H1 (cell line): ENCODE measurements around the gene UBAP1L. TPM values are rescaled to one million over a fixed set of nuclear protein-coding genes. Genes with fewer than 3 reads are reported as not detected.

Source experiments
- CTCF ChIA-PET: fragments of 300-600 bp; sonication (Branson Sonifier 250); formaldehyde crosslinking; loops from one replicate; lab custom pipeline; 2021; ENCODE audit not compliant: partially characterized antibody; lab: Charles Lee
- POLR2A ChIA-PET: fragments of 300-600 bp; sonication (Branson Sonifier 250); formaldehyde crosslinking; loops from one replicate; lab custom pipeline; 2021; ENCODE audit warnings: inconsistent platforms; ENCODE audit not compliant: partially characterized antibody; lab: Charles Lee
- DNase-seq, 2 experiments: peaks; one replicate each; pipeline versions ENCODE4 v3.0.0 to v3.0.0-alpha.2; 2010 to 2022; ENCODE audit warnings: low spot score in 2 of 2, low read depth in 1 of 2, mixed read lengths in 1 of 2
- FAIRE-seq: peaks from 2 replicates; lab custom pipeline; 2011; peaks lifted over from hg19 to GRCh38; lab: Jason Lieb, UNC
- H2AFZ ChIP-seq: 2 replicates; pipeline ENCODE4 v1.8.1; 2012; ENCODE audit warnings: low read length, inconsistent platforms
- H2AK5ac ChIP-seq: 2 replicates; pipeline ENCODE4 v1.6.1; 2013; ENCODE audit warnings: low read depth, low read length
- H2BK120ac ChIP-seq: replicated peaks from 2 replicates; pipeline ENCODE3; 2013; ENCODE audit warnings: low read depth, low read length, inconsistent platforms
- H2BK12ac ChIP-seq: 2 replicates; pipeline ENCODE4 v1.6.1; 2013; ENCODE audit warnings: low read depth, low read length
- H2BK15ac ChIP-seq: 2 replicates; pipeline ENCODE4 v1.6.1; 2013; ENCODE audit warnings: low read length
- H2BK20ac ChIP-seq: 2 replicates; pipeline ENCODE4 v1.6.1; 2013; ENCODE audit warnings: low read length
- H2BK5ac ChIP-seq: 2 replicates; pipeline ENCODE4 v1.6.1; 2013; ENCODE audit warnings: low read depth, low read length
- H3K14ac ChIP-seq: 2 replicates; pipeline ENCODE4 v1.6.1; 2013; ENCODE audit warnings: inconsistent platforms; ENCODE audit not compliant: insufficient read length
- H3K18ac ChIP-seq: 2 replicates; pipeline ENCODE4 v1.6.1; 2013; ENCODE audit warnings: low read length; ENCODE audit errors: extremely low read depth
- H3K23ac ChIP-seq: 2 replicates; pipeline ENCODE4 v1.6.1; 2013; ENCODE audit warnings: inconsistent platforms; ENCODE audit not compliant: insufficient read length
- H3K23me2 ChIP-seq: 2 replicates; pipeline ENCODE4 v1.6.1; 2013; ENCODE audit warnings: low read depth, low read length
- H3K27ac ChIP-seq: 2 replicates; pipeline ENCODE4 v1.6.1; 2011; ENCODE audit warnings: low read depth, low read length, inconsistent platforms
- H3K27me3 ChIP-seq, 4 experiments: replicated peaks in 1 of 4; 1 replicate in 1 of 4; 2 replicates in 3 of 4; pipeline versions ENCODE4 v1.6.1 to v1.8.1; 2011 to 2013; ENCODE audit warnings: low read length in 3 of 4, mild to moderate bottlenecking in 3 of 4, inconsistent platforms in 2 of 4, mixed read lengths in 2 of 4, moderate library complexity in 1 of 4; ENCODE audit not compliant: control insufficient read depth in 3 of 4, insufficient read depth in 3 of 4; ENCODE audit errors: extremely low read depth in 1 of 4
- H3K36me3 ChIP-seq, 4 experiments: 2 replicates each; pipeline versions ENCODE4 v1.6.1 to v1.8.1; 2011 to 2013; ENCODE audit warnings: mild to moderate bottlenecking in 4 of 4, low read length in 3 of 4, moderate library complexity in 2 of 4, control low read depth in 1 of 4, inconsistent platforms in 1 of 4; ENCODE audit not compliant: insufficient read depth in 4 of 4, control insufficient read depth in 2 of 4
- H3K4ac ChIP-seq: replicated peaks from 2 replicates; pipeline ENCODE3; 2013; ENCODE audit warnings: low read length, low read depth, mixed read lengths, inconsistent platforms; ENCODE audit not compliant: insufficient read length
- H3K4me1 ChIP-seq, 4 experiments: replicated peaks in 1 of 4; 1 replicate in 1 of 4; 2 replicates in 3 of 4; pipeline versions ENCODE4 v1.6.1 to v1.8.1; 2011 to 2013; ENCODE audit warnings: low read length in 3 of 4, inconsistent platforms in 2 of 4, mixed read lengths in 1 of 4; ENCODE audit not compliant: insufficient read depth in 4 of 4, control insufficient read depth in 3 of 4
- H3K4me2 ChIP-seq, 2 experiments: 2 replicates each; pipeline versions ENCODE4 v1.6.1 to v1.8.1; 2011 to 2013; ENCODE audit warnings: low read depth in 2 of 2, low read length in 2 of 2, control low read depth in 1 of 2, inconsistent platforms in 1 of 2, mild to moderate bottlenecking in 1 of 2; ENCODE audit not compliant: insufficient read depth in 1 of 2
- H3K4me3 ChIP-seq, 4 experiments: fragments of 200-600, 300-600 bp in 1 of 4; sonication (generic), shearing (Covaris generic), sonication (Bioruptor Twin) in 1 of 4; 2 replicates each; pipeline versions ENCODE4 v1.5.1 to v1.8.1; 2011 to 2016; ENCODE audit warnings: low read length in 4 of 4, low read depth in 3 of 4, control low read depth in 2 of 4, inconsistent platforms in 2 of 4, mild to moderate bottlenecking in 2 of 4, mixed read lengths in 1 of 4, moderate library complexity in 1 of 4; ENCODE audit not compliant: insufficient read depth in 2 of 4; ENCODE audit errors: extremely low read depth in 1 of 4
- H3K56ac ChIP-seq: replicated peaks from 2 replicates; pipeline ENCODE3; 2013; ENCODE audit warnings: low read depth, mild to moderate bottlenecking, mixed read lengths, low read length, inconsistent platforms; ENCODE audit not compliant: insufficient read length
- H3K79me1 ChIP-seq: 2 replicates; pipeline ENCODE4 v1.6.1; 2013; ENCODE audit warnings: low read depth, low read length, control low read depth
- H3K79me2 ChIP-seq, 2 experiments: 2 replicates each; pipeline versions ENCODE4 v1.6.1 to v1.8.1; 2012 to 2013; ENCODE audit warnings: low read length in 2 of 2, mild to moderate bottlenecking in 2 of 2, inconsistent platforms in 1 of 2; ENCODE audit not compliant: insufficient read depth in 2 of 2, control insufficient read depth in 1 of 2
- H3K9ac ChIP-seq, 4 experiments: replicated peaks in 1 of 4; 1 replicate in 1 of 4; 2 replicates in 3 of 4; pipeline versions ENCODE4 v1.6.1 to v1.8.1; 2011 to 2013; ENCODE audit warnings: low read depth in 3 of 4, low read length in 3 of 4, control low read depth in 2 of 4, mild to moderate bottlenecking in 2 of 4, moderate library complexity in 2 of 4, inconsistent platforms in 1 of 4; ENCODE audit errors: extremely low read depth in 1 of 4
- H3K9me3 ChIP-seq, 2 experiments: 2 replicates each; pipeline versions ENCODE4 v1.6.1 to v1.8.1; 2012 to 2013; ENCODE audit warnings: mild to moderate bottlenecking in 2 of 2, moderate library complexity in 2 of 2, control low read depth in 1 of 2, inconsistent platforms in 1 of 2, low read depth in 1 of 2, low read length in 1 of 2, mixed read lengths in 1 of 2; ENCODE audit not compliant: insufficient read depth in 2 of 2
- H4K20me1 ChIP-seq, 2 experiments: replicated peaks in 1 of 2; 2 replicates each; pipeline versions ENCODE3 to v1.8.1; 2011 to 2013; ENCODE audit warnings: inconsistent platforms in 2 of 2, low read length in 2 of 2, mild to moderate bottlenecking in 1 of 2; ENCODE audit not compliant: insufficient read depth in 2 of 2, control insufficient read depth in 1 of 2
- H4K5ac ChIP-seq: 2 replicates; pipeline ENCODE4 v1.6.1; 2013; ENCODE audit warnings: low read length, low read depth, mixed read lengths, inconsistent platforms; ENCODE audit not compliant: insufficient read length
- H4K8ac ChIP-seq: 2 replicates; pipeline ENCODE4 v1.8.0; 2013; ENCODE audit warnings: mild to moderate bottlenecking, moderate library complexity, low read length, inconsistent platforms; ENCODE audit not compliant: insufficient read depth; ENCODE audit errors: extremely low read depth
- H4K91ac ChIP-seq: replicated peaks from 2 replicates; pipeline ENCODE3; 2013; ENCODE audit warnings: low read length, mixed read lengths, inconsistent platforms; ENCODE audit not compliant: insufficient read length
- ASH2L ChIP-seq: fragments of 200-600, 300-600 bp; sonication (generic); IDR thresholded peaks from one replicate; pipeline ENCODE4 v1.7.1; 2017; ENCODE audit warnings: low read length
- BACH1 ChIP-seq: IDR thresholded peaks from 2 replicates; pipeline ENCODE4 v1.6.1; 2012; ENCODE audit warnings: low read length, improper control_type of control experiment
- EZH2 ChIP-seq: fragments of 200-600 bp; sonication (generic); IDR thresholded peaks from 2 replicates; pipeline ENCODE4 v1.7.1; 2012; ENCODE audit warnings: low read depth, mild to moderate bottlenecking, moderate library complexity, low read length, inconsistent platforms; ENCODE audit not compliant: severe bottlenecking
- RAD21 ChIP-seq, 2 experiments: IDR thresholded peaks in 1 of 2; conservative IDR thresholded peaks in 1 of 2; 2 replicates each; pipeline ENCODE4 v1.6.1; 2011; ENCODE audit warnings: low read depth in 2 of 2, low read length in 2 of 2, improper control_type of control experiment in 1 of 2, inconsistent platforms in 1 of 2, mild to moderate bottlenecking in 1 of 2, moderate library complexity in 1 of 2
- SAP30 ChIP-seq: fragments of 300-600 bp; sonication (generic); IDR thresholded peaks from 2 replicates; pipeline ENCODE4 v1.7.1; 2012; ENCODE audit warnings: low read length, moderate library complexity, mild to moderate bottlenecking, inconsistent platforms; ENCODE audit not compliant: insufficient read depth, insufficient replicate concordance
- SIN3A ChIP-seq, 2 experiments: IDR thresholded peaks in 1 of 2; conservative IDR thresholded peaks in 1 of 2; 2 replicates each; pipeline ENCODE4 v1.6.1; 2011 to 2012; ENCODE audit warnings: low read length in 2 of 2, improper control_type of control experiment in 1 of 2, low read depth in 1 of 2, mild to moderate bottlenecking in 1 of 2
- WGBS, 2 experiments: shearing (Covaris generic) in 1 of 2; methylation state at CpG; one replicate each; pipeline versions ENCODE4 v1.1.6 to v1.1.7; 2013 to 2015; ENCODE audit warnings: low lambda C conversion rate in 2 of 2, mixed read lengths in 2 of 2, inconsistent platforms in 1 of 2, low coverage in 1 of 2, missing lambda C conversion rate in 1 of 2; ENCODE audit not compliant: insufficient replicate concordance in 2 of 2, insufficient coverage in 1 of 2, insufficient read length in 1 of 2; ENCODE audit errors: extremely low coverage in 1 of 2, missing lambda C conversion rate in 1 of 2; 5-methylcytosine and 5-hydroxymethylcytosine counted together
- polyA plus RNA-seq, 7 experiments: library from polyadenylated mRNA; depleted of rRNA in 3 of 7; stranded (reverse) in 5 of 7; unstranded in 2 of 7; fragments of >200 nt in 5 of 7; fragments of 200-250 nt in 2 of 7; gene quantifications; 1 replicate in 5 of 7; 2 replicates in 1 of 7; 4 replicates in 1 of 7; pipeline versions ENCODE4 v1.2.1 to v1.2.3, GENCODE V29; 2011 to 2013; ENCODE audit warnings: missing spikeins in 2 of 7, mixed read lengths in 2 of 7
- total RNA-seq: library from RNA; stranded (reverse); fragmentation: NEBNext Ultra II Directional; extraction: Animal tissue kit (Norgen Biotek cat#: 25700); gene quantifications from 2 replicates; pipeline ENCODE4 v1.2.1, GENCODE V29; 2021
- TF ChIP-seq, protein P1 (sequence below), 3 experiments: IDR thresholded peaks; 1 replicate in 2 of 3; 2 replicates in 1 of 3; pipeline versions ENCODE4 v1.5.1 to v1.6.1; 2011; ENCODE audit warnings: low read length in 3 of 3, mild to moderate bottlenecking in 3 of 3, inconsistent platforms in 2 of 3, low read depth in 1 of 3, moderate library complexity in 1 of 3; ENCODE audit not compliant: insufficient read depth in 1 of 3; ENCODE audit errors: control extremely low read depth in 1 of 3
- TF ChIP-seq, protein P2 (sequence below): IDR thresholded peaks from 2 replicates; pipeline ENCODE4 v1.6.1; 2012; ENCODE audit warnings: inconsistent platforms

Gene UBAP1L
- total and polyA plus RNA-seq, 2 of the 8 experiments (the other 6 are each of a cell fraction or from before 2014, with no cell fraction given): 0.67 to 1.7 TPM

DNA sequence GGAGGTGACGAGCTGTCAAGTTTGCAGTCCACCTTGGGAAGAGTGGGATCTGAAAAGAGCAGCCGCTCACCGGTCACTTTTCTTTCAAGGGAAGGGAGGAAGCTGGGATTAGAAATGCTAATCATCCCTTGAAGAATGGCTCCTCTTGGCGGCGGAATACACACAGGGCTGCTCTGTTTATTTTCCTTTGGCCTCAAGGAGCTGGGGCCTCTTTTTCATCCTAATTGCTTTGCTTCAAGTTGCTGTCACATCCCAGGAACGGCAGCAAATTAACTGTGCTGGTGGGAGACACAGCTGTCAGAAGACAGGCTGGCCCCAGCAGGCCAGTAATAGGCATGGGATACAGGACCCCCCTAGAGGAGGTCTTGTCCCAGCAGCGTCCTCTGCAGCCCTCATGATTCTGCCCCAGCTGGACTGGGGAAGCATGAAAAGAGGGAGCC is 31.7 kb downstream of the UBAP1L start:
- no peak for FAIRE-seq
- TF ChIP-seq, protein P1, sequence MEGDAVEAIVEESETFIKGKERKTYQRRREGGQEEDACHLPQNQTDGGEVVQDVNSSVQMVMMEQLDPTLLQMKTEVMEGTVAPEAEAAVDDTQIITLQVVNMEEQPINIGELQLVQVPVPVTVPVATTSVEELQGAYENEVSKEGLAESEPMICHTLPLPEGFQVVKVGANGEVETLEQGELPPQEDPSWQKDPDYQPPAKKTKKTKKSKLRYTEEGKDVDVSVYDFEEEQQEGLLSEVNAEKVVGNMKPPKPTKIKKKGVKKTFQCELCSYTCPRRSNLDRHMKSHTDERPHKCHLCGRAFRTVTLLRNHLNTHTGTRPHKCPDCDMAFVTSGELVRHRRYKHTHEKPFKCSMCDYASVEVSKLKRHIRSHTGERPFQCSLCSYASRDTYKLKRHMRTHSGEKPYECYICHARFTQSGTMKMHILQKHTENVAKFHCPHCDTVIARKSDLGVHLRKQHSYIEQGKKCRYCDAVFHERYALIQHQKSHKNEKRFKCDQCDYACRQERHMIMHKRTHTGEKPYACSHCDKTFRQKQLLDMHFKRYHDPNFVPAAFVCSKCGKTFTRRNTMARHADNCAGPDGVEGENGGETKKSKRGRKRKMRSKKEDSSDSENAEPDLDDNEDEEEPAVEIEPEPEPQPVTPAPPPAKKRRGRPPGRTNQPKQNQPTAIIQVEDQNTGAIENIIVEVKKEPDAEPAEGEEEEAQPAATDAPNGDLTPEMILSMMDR (IDR thresholded peaks at IDR 0.05; ENCODE audit: control extremely low read depth in 1 of 3, insufficient read depth in 1 of 3, low read depth in 1 of 3, low read length in 3 of 3): peak in 2 of 3 experiments; percentile 25 to 39; a peak in 2 of 4 replicates
- TF ChIP-seq ASH2L (peak; percentile 35), EZH2 (no peak), SIN3A (conservative IDR thresholded peaks at IDR 0.05 in 1 of 2, IDR thresholded peaks at IDR 0.05 in 1 of 2; ENCODE audit: low read depth in 1 of 2, low read length in 2 of 2) (peak in 1 of 2 experiments; percentile 25; a peak in 1 of 4 replicates), RAD21 (IDR thresholded peaks at IDR 0.05 in 1 of 2, conservative IDR thresholded peaks at IDR 0.05 in 1 of 2; ENCODE audit: low read depth in 2 of 2, low read length in 2 of 2) (peak; percentile 61 to 65), SAP30 (peak; percentile 61), BACH1 (no peak)
- TF ChIP-seq, protein P2, sequence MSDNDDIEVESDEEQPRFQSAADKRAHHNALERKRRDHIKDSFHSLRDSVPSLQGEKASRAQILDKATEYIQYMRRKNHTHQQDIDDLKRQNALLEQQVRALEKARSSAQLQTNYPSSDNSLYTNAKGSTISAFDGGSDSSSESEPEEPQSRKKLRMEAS: peak; percentile 33; the same call in 1 of the 2 replicates

More for the DNA sequence above, 31.7 kb downstream of the UBAP1L start:
- H3K4me2 ChIP-seq: peak overlapping the region; percentile 49 to 60
- no peak overlapping the region for H3K14ac ChIP-seq
- ChIA-PET POLR2A (interaction anchor here (0.7 to 14.5 kb wide), 7 partner anchors 12 to 43 kb away, joined by 3 to 93 read pairs (median 4); partner anchors contain the start of gene RASL12), CTCF (interaction anchor here (0.9 to 32.9 kb wide), 14 partner anchors 8 to 401 kb away, joined by 3 to 1213 read pairs (median 5); partner anchors contain the start of genes KBTBD13, RASL12, SLC51B and UBAP1L)
- H3K18ac ChIP-seq: peak overlapping the region; percentile 91; the same call in 1 of the 2 replicates
- no peaks in the 10 kb centered on the region for H3K9me3 ChIP-seq
- H3K9ac ChIP-seq: no peak overlapping the region
- H3K4ac ChIP-seq: no peak overlapping the region
- peak overlapping the region; percentile 72; the same call in 1 of the 2 replicates for H2BK5ac ChIP-seq
- no peaks in the 10 kb centered on the region for H4K20me1 ChIP-seq
- no peak overlapping the region for H2AK5ac ChIP-seq
- DNase-seq: no peak
- no peaks in the 10 kb centered on the region for H3K79me2 ChIP-seq
- no peaks in the 10 kb centered on the region for H3K36me3 ChIP-seq
- peaks cover 15 to 30% (median 20%) of the 10 kb centered on the region in 4 experiments for H3K4me1 ChIP-seq
- H3K27ac ChIP-seq: no peak overlapping the region
- H3K23me2 ChIP-seq: no peaks in the 10 kb centered on the region; the same call in 1 of the 2 replicates
- H2BK120ac ChIP-seq: no peak overlapping the region
- H3K56ac ChIP-seq: no peak overlapping the region
- peaks cover 0 to 7% (median 5%) of the 10 kb centered on the region in 4 experiments; a peak in 5 of 7 replicates for H3K27me3 ChIP-seq
- H3K79me1 ChIP-seq: no peaks in the 10 kb centered on the region
- H3K23ac ChIP-seq: no peak overlapping the region
- peak overlapping the region; percentile 22; the same call in 1 of the 2 replicates for H2BK12ac ChIP-seq
- no peak overlapping the region for H4K8ac ChIP-seq
- H4K5ac ChIP-seq: no peak overlapping the region
- H4K91ac ChIP-seq: no peak overlapping the region
- H2BK20ac ChIP-seq: no peak overlapping the region
- WGBS, 2 experiments: 9% methylated on average over 7 of the region's 7 CpGs; no CpG with 5 or more reads in 1 of the 2 experiments
- no peak overlapping the region for H2BK15ac ChIP-seq
- peak overlapping the region in 2 of 4 experiments; percentile 26 to 34; a peak in 3 of 8 replicates for H3K4me3 ChIP-seq
- no peak overlapping the region for H2AFZ ChIP-seq
